SK-N-SH (cell line): ENCODE results near the gene PRKN.

Experiments used
- EZH2phosphoT487 ChIP-seq: fragments of 200-600 bp; sonication (generic); IDR thresholded peaks from 2 replicates; pipeline ENCODE4 v1.6.1; 2017; ENCODE audit warnings: low read depth, mixed run types, mild to moderate bottlenecking, antibody characterized with exemption, moderate library complexity, borderline replicate concordance
- NRF1 ChIP-seq: IDR thresholded peaks from 2 replicates; pipeline ENCODE4 v1.6.1; 2012; ENCODE audit warnings: low read depth, mild to moderate bottlenecking, low read length
- POLR2AphosphoS5 ChIP-seq: IDR thresholded peaks from 2 replicates; pipeline ENCODE4 v1.6.1; 2012; ENCODE audit warnings: low read depth, low read length
- SIN3A ChIP-seq: IDR thresholded peaks from 2 replicates; pipeline ENCODE4 v1.6.1; 2012; ENCODE audit warnings: low read depth, mild to moderate bottlenecking, low read length, moderate library complexity, borderline replicate concordance
- SMC3 ChIP-seq: IDR thresholded peaks from 2 replicates; pipeline ENCODE4 v1.6.1; 2012; ENCODE audit warnings: low read depth, low read length, improper control_type of control experiment
- TAF1 ChIP-seq: IDR thresholded peaks from 2 replicates; pipeline ENCODE4 v1.6.1; 2012; ENCODE audit warnings: low read depth, mild to moderate bottlenecking, low read length, moderate library complexity, borderline replicate concordance
- TF ChIP-seq, protein P1 (sequence below): fragments of 200-600 bp; sonication (generic); IDR thresholded peaks from 2 replicates; pipeline ENCODE4 v1.6.1; 2017; ENCODE audit warnings: antibody characterized with exemption, mild to moderate bottlenecking, moderate library complexity

DNA sequence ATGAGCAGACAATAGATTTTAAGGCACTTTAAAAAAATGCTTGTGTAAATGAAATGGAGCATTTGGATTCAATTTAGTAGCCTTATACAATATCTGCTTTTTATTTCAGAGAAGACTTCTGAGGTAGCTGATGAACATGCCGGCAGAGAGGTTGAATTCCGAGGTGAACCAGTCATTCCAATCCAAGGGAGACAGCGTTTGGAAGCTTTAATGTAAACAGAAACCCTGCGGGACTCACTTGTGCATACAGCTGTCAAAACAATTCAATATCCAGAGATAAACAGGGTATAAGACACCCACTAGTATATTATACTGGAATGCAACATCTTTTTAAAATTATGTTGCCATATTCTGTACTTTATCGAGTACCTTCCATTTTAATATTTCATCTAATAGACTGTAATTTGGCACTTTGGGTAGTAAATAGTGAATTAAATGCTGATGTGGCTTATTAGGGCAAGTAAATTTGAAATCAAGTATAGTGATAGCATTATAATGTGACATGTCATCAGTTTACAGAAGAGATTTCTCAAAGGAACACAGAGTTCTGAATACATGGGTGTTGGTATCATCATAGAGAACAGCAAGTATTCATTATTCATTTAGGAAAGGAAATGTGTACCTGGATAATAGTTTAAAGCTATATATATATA lies 347.7 kb downstream of the PRKN start:
- no peak for TF ChIP-seq NRF1
- no peak for TF ChIP-seq EZH2phosphoT487
- TF ChIP-seq TAF1: no peak
- TF ChIP-seq POLR2AphosphoS5: no peak
- TF ChIP-seq, protein P1, sequence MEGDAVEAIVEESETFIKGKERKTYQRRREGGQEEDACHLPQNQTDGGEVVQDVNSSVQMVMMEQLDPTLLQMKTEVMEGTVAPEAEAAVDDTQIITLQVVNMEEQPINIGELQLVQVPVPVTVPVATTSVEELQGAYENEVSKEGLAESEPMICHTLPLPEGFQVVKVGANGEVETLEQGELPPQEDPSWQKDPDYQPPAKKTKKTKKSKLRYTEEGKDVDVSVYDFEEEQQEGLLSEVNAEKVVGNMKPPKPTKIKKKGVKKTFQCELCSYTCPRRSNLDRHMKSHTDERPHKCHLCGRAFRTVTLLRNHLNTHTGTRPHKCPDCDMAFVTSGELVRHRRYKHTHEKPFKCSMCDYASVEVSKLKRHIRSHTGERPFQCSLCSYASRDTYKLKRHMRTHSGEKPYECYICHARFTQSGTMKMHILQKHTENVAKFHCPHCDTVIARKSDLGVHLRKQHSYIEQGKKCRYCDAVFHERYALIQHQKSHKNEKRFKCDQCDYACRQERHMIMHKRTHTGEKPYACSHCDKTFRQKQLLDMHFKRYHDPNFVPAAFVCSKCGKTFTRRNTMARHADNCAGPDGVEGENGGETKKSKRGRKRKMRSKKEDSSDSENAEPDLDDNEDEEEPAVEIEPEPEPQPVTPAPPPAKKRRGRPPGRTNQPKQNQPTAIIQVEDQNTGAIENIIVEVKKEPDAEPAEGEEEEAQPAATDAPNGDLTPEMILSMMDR: no peak
- no peak for TF ChIP-seq SMC3
- TF ChIP-seq SIN3A: no peak
